Astrocyte (in vitro differentiated cells and primary cell): Measurements from ENCODE around the gene SH3BP2. TPM values are rescaled to one million over a fixed set of nuclear protein-coding genes. Genes with fewer than 3 reads are reported as not detected.

Experiments used
- DNase-seq: peaks from one replicate; pipeline ENCODE4 v3.0.0-alpha.2; 2010; ENCODE audit warnings: low read depth
- FAIRE-seq: peaks from 2 replicates; lab custom pipeline; 2011; peaks lifted over from hg19 to GRCh38; lab: Jason Lieb, UNC
- H2AFZ ChIP-seq: 2 replicates; pipeline ENCODE4 v1.6.0; 2012; ENCODE audit warnings: low read depth, low read length, inconsistent platforms
- H3K27ac ChIP-seq: 2 replicates; pipeline ENCODE4 v1.5.1; 2011; ENCODE audit warnings: low read depth, low read length, inconsistent platforms
- H3K27me3 ChIP-seq: 2 replicates; pipeline ENCODE4 v1.6.0; 2011; ENCODE audit warnings: low read length, inconsistent platforms; ENCODE audit not compliant: insufficient read depth
- H3K36me3 ChIP-seq: 2 replicates; pipeline ENCODE4 v1.5.1; 2011; ENCODE audit warnings: low read length, inconsistent platforms; ENCODE audit not compliant: insufficient read depth
- H3K4me1 ChIP-seq: 2 replicates; pipeline ENCODE4 v1.5.1; 2011; ENCODE audit warnings: low read length, inconsistent platforms; ENCODE audit not compliant: insufficient read depth
- H3K4me2 ChIP-seq: 2 replicates; pipeline ENCODE4 v1.6.0; 2012; ENCODE audit warnings: low read length, inconsistent platforms
- H3K4me3 ChIP-seq: 2 replicates; pipeline ENCODE4 v1.5.1; 2011; ENCODE audit warnings: low read depth, mild to moderate bottlenecking, low read length, inconsistent platforms; ENCODE audit not compliant: insufficient read depth
- H3K79me2 ChIP-seq: 2 replicates; pipeline ENCODE4 v1.6.0; 2012; ENCODE audit warnings: mild to moderate bottlenecking, low read length, inconsistent platforms; ENCODE audit not compliant: insufficient read depth
- H3K9ac ChIP-seq: 2 replicates; pipeline ENCODE4 v1.6.0; 2012; ENCODE audit warnings: mild to moderate bottlenecking, low read length, inconsistent platforms
- H3K9me3 ChIP-seq: 2 replicates; pipeline ENCODE4 v1.5.1; 2012; ENCODE audit warnings: low read depth, mild to moderate bottlenecking, low read length, inconsistent platforms; ENCODE audit not compliant: insufficient read depth
- H4K20me1 ChIP-seq: 2 replicates; pipeline ENCODE4 v1.6.0; 2012; ENCODE audit warnings: low read length, inconsistent platforms; ENCODE audit not compliant: insufficient read depth
- H3K27ac Mint-ChIP-seq: one replicate; pipeline ENCODE4 v1.8.0; 2021; ENCODE audit warnings: mild to moderate bottlenecking, mixed read lengths; ENCODE audit not compliant: unreplicated experiment
- H3K27me3 Mint-ChIP-seq: one replicate; pipeline ENCODE4 v1.8.0; 2021; ENCODE audit warnings: low read depth, mixed read lengths; ENCODE audit not compliant: unreplicated experiment
- H3K36me3 Mint-ChIP-seq: one replicate; pipeline ENCODE4 v1.8.0; 2021; ENCODE audit warnings: low read depth, mixed read lengths; ENCODE audit not compliant: unreplicated experiment
- H3K4me1 Mint-ChIP-seq: one replicate; pipeline ENCODE4 v1.8.0; 2021; ENCODE audit warnings: low read depth, mixed read lengths; ENCODE audit not compliant: unreplicated experiment
- H3K4me3 Mint-ChIP-seq: one replicate; pipeline ENCODE4 v1.8.0; 2021; ENCODE audit warnings: mild to moderate bottlenecking, moderate library complexity, mixed read lengths; ENCODE audit not compliant: unreplicated experiment
- H3K9me3 Mint-ChIP-seq: one replicate; pipeline ENCODE4 v1.8.0; 2021; ENCODE audit warnings: mild to moderate bottlenecking, mixed read lengths; ENCODE audit not compliant: unreplicated experiment
- CTCF ChIP-seq: IDR thresholded peaks from 2 replicates; pipeline ENCODE4 v1.5.1; 2011; ENCODE audit warnings: low read depth, mild to moderate bottlenecking, inconsistent platforms, low read length, moderate library complexity; ENCODE audit not compliant: insufficient read depth
- EZH2 ChIP-seq: IDR thresholded peaks from 2 replicates; pipeline ENCODE4 v1.6.1; 2012; ENCODE audit warnings: mild to moderate bottlenecking, low read length, inconsistent platforms; ENCODE audit not compliant: insufficient read depth
- total RNA-seq: library from RNA; stranded (reverse); gene quantifications from 2 replicates; pipeline ENCODE4 v1.2.1, GENCODE V29; 2021

Gene SH3BP2
- total RNA-seq, 1 donor from 2014 or later = 33.7 TPM

DNA sequence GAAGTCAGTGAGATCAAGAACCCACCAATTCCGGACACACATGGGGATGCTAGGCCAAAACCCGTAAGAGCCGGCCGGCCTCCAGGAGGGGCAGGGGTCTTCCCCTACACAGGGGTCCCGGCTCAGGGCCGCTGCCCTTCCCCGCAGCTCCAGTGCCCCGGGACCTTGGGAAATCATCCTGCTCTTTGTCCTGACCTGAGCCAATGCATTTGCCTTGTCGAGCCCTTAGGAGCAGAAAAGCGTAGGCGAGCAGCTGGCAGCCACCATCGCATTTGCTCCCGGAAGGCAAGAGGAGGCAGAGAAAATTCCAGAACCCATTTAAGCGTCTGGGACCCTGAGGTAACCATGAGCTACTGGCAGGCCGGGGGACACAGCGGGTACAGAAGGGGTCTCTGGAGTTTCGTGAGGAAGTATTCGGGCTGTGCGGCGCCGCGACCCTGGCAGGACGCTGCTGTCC is 29.3 kb upstream of the SH3BP2 start:
- FAIRE-seq = no peak
- Histone ChIP-seq H3K9me3 (no peaks in the 10 kb centered on the region), H4K20me1 (no peaks in the 10 kb centered on the region), H2AFZ (peak overlapping the region; percentile 88), H3K27ac (no peak overlapping the region), H3K4me2 (peak overlapping the region; percentile 87), H3K4me1 (peaks cover 4% of the 10 kb centered on the region), H3K4me3 (peak overlapping the region; percentile 50), H3K27me3 (no peaks in the 10 kb centered on the region), H3K9ac (peak overlapping the region; percentile 71), H3K36me3 (no peaks in the 10 kb centered on the region), H3K79me2 (no peaks in the 10 kb centered on the region)
- TF ChIP-seq CTCF (no peak), EZH2 (no peak)
- H3K27ac Mint-ChIP-seq = no peak overlapping the region
- H3K4me3 Mint-ChIP-seq = no peak overlapping the region
- H3K4me1 Mint-ChIP-seq = no peaks in the 10 kb centered on the region
- H3K9me3 Mint-ChIP-seq = peaks cover 2% of the 10 kb centered on the region
- H3K36me3 Mint-ChIP-seq = no peaks in the 10 kb centered on the region
- peaks cover 3% of the 10 kb centered on the region for H3K27me3 Mint-ChIP-seq
- DNase-seq = no peak

DNA sequence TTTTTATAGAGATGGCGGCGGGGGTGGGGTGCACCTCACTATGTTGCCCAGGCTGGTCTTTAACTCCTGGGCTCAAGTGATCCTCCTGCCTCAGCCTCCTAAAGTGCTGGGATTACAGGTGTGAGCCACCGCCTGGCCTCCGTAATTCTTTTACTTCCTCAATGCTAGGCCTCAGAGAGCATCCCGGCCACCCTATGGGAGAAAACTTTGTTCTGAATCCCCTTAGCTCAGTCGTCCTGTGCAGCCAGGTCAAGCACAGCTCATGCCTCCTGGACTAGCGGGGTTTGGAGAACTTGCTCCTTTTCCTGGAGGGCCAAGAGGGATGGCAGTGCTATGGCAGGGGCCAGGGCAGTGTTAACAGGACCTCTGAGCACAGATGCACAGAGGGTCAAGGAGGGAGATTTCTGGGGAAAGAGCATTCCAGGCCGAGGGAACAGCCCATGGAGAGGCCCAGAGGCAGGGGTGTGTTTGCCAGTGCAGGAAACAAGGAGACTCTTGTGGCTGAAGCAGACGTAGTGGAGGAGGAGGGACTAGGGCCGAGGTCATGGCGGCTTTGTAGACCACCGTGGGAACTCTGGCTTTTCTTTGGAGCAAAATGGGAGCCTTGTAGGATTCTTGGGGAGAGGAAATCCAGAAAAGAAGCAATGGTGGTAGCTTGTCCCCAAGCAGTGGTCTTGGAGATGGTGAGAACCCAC is 26.9 kb upstream of the SH3BP2 start:
- H3K79me2 ChIP-seq = no peaks in the 10 kb centered on the region
- H3K4me2 ChIP-seq = no peak overlapping the region
- H3K27ac ChIP-seq = no peak overlapping the region
- Mint-ChIP-seq H3K27ac (no peak overlapping the region), H3K4me1 (peaks cover 12% of the 10 kb centered on the region), H3K36me3 (no peaks in the 10 kb centered on the region), H3K27me3 (peaks cover 3% of the 10 kb centered on the region), H3K9me3 (peaks cover 4% of the 10 kb centered on the region), H3K4me3 (no peak overlapping the region)
- H3K4me3 ChIP-seq = no peak overlapping the region
- no peaks in the 10 kb centered on the region for H3K27me3 ChIP-seq
- H3K36me3 ChIP-seq = no peaks in the 10 kb centered on the region
- H3K4me1 ChIP-seq = peaks cover 9% of the 10 kb centered on the region
- DNase-seq = no peak
- FAIRE-seq = no peak
- H3K9me3 ChIP-seq = no peaks in the 10 kb centered on the region
- no peak overlapping the region for H2AFZ ChIP-seq
- H3K9ac ChIP-seq = no peak overlapping the region
- no peak for TF ChIP-seq CTCF
- no peak for TF ChIP-seq EZH2
- no peaks in the 10 kb centered on the region for H4K20me1 ChIP-seq
